ENCODE data around the gene PAN3.

GRCh38 chr13:28313579-28313978 is 175.2 kb downstream of the PAN3 start:
- TF ChIP-seq POLR2A (IDR thresholded peaks at IDR 0.05) (no peak), CTCF (IDR thresholded peaks at IDR 0.05 in 4 of 5, conservative IDR thresholded peaks at IDR 0.05 in 1 of 5) (peak in 1 of 5 experiments; percentile 13)
